Caco-2 (cell line): ENCODE results near the gene DOCK4. TPM values are rescaled to one million over a fixed set of nuclear protein-coding genes. Genes with fewer than 3 reads are reported as not detected.

Experiments used
- BruUV-seq: library from RNA; stranded (reverse); fragments of 400-500 nt; replicated peaks from 2 replicates; lab custom pipeline; 2021; lab: Mats Ljungman, UMichigan
- CTCF ChIA-PET: fragments of 300-600 bp; sonication (Branson Sonifier 250); formaldehyde crosslinking; loops from one replicate; lab custom pipeline; 2022; ENCODE audit warnings: antibody characterized with exemption; lab: Charles Lee
- POLR2A ChIA-PET: fragments of 300-600 bp; sonication (Branson Sonifier 250); formaldehyde crosslinking; loops from one replicate; lab custom pipeline; 2022; ENCODE audit warnings: antibody characterized with exemption; lab: Charles Lee
- DNase-seq, 2 experiments: peaks; one replicate each; pipeline versions ENCODE4 v3.0.0 to v3.0.0-alpha.2; 2020 to 2022
- H3K27me3 ChIP-seq: replicated peaks from 2 replicates; pipeline ENCODE4 v1.6.0; 2011; ENCODE audit warnings: low read length; ENCODE audit not compliant: control insufficient read depth, insufficient read depth
- H3K36me3 ChIP-seq: 2 replicates; pipeline ENCODE4 v1.5.1; 2011; ENCODE audit warnings: low read length; ENCODE audit not compliant: control insufficient read depth, insufficient read depth
- H3K4me1 ChIP-seq: fragments of 250-450 bp; sonication (Bioruptor Pico); 2 replicates; pipeline ENCODE4 v1.5.1; 2020; ENCODE audit warnings: mild to moderate bottlenecking
- H3K4me3 ChIP-seq: 2 replicates; pipeline ENCODE4 v1.5.1; 2011; ENCODE audit warnings: low read depth, mild to moderate bottlenecking, control low read depth, low read length
- H3K9me3 ChIP-seq: fragments of 250-450 bp; sonication (Bioruptor Pico); 2 replicates; pipeline ENCODE4 v1.5.1; 2020; ENCODE audit warnings: mild to moderate bottlenecking, moderate library complexity
- H3K27ac Mint-ChIP-seq: one replicate; pipeline ENCODE4 v1.8.0; 2022; ENCODE audit warnings: mixed read lengths; ENCODE audit not compliant: unreplicated experiment
- H3K27me3 Mint-ChIP-seq: one replicate; pipeline ENCODE4 v1.8.0; 2022; ENCODE audit warnings: mixed read lengths; ENCODE audit not compliant: insufficient read depth, unreplicated experiment
- H3K36me3 Mint-ChIP-seq: one replicate; pipeline ENCODE4 v1.8.0; 2022; ENCODE audit warnings: mild to moderate bottlenecking, mixed read lengths; ENCODE audit not compliant: insufficient read depth, unreplicated experiment
- H3K4me1 Mint-ChIP-seq: one replicate; pipeline ENCODE4 v1.8.0; 2022; ENCODE audit warnings: low read depth, mixed read lengths; ENCODE audit not compliant: unreplicated experiment
- H3K4me3 Mint-ChIP-seq: one replicate; pipeline ENCODE4 v1.8.0; 2022; ENCODE audit warnings: mild to moderate bottlenecking, moderate library complexity, mixed read lengths; ENCODE audit not compliant: unreplicated experiment
- H3K9me3 Mint-ChIP-seq: one replicate; pipeline ENCODE4 v1.8.0; 2022; ENCODE audit warnings: mixed read lengths; ENCODE audit not compliant: unreplicated experiment
- CTCF ChIP-seq, 2 experiments: fragments of 200-600 bp in 1 of 2; IDR thresholded peaks; 1 replicate in 1 of 2; 2 replicates in 1 of 2; pipeline versions ENCODE4 v1.5.1 to v1.8.0; 2011 to 2022; ENCODE audit warnings: antibody characterized with exemption in 1 of 2, control low read depth in 1 of 2, inconsistent platforms in 1 of 2, low read depth in 1 of 2, low read length in 1 of 2, mild to moderate bottlenecking in 1 of 2, moderate library complexity in 1 of 2; ENCODE audit not compliant: insufficient read depth in 1 of 2, severe bottlenecking in 1 of 2, unreplicated experiment in 1 of 2
- intact Hi-C: fragments of 100-400 bp; cut with micrococcal nuclease; formaldehyde crosslinking; loops from one replicate; pipeline ENCODE4 v1.10.0; 2022; ENCODE audit not compliant: unreplicated experiment
- total RNA-seq: library from RNA; stranded (reverse); gene quantifications from 2 replicates; pipeline ENCODE4 v1.2.3, GENCODE V29; 2022

DOCK4 gene
- total RNA-seq, 1 experiment from 2014 or later = 2.0 TPM

- ChIA-PET CTCF (no interaction called here), POLR2A (no interaction called here)
- intact Hi-C loops = loop anchor here (1.0 to 10.0 kb wide), 6 partner anchors 91 to 1141 kb away; no protein-coding TSS in a partner anchor
- Mint-ChIP-seq H3K36me3 (no peaks in the 10 kb centered on the region), H3K9me3 (no peaks in the 10 kb centered on the region), H3K27ac (no peak overlapping the region), H3K4me3 (no peak overlapping the region), H3K4me1 (no peaks in the 10 kb centered on the region), H3K27me3 (no peaks in the 10 kb centered on the region)
- Histone ChIP-seq H3K4me1 (no peaks in the 10 kb centered on the region), H3K36me3 (no peaks in the 10 kb centered on the region), H3K4me3 (no peak overlapping the region), H3K27me3 (no peaks in the 10 kb centered on the region), H3K9me3 (no peaks in the 10 kb centered on the region)
- no TSS peak for BruUV-seq
- peak; percentile 78 to 83 for TF ChIP-seq CTCF (IDR thresholded peaks at IDR 0.05; ENCODE audit: insufficient read depth in 1 of 2, low read depth in 1 of 2, low read length in 1 of 2, severe bottlenecking in 1 of 2, unreplicated experiment in 1 of 2)
- peak; percentile 56 to 72 for DNase-seq
These were observed 470.3 kb downstream of the DOCK4 start for GRCh38 chr7:111735661-111736551.

- CTCF ChIA-PET = no interaction called here
- Histone ChIP-seq H3K9me3 (no peaks in the 10 kb centered on the region), H3K27me3 (no peaks in the 10 kb centered on the region), H3K4me3 (no peak overlapping the region), H3K36me3 (no peaks in the 10 kb centered on the region), H3K4me1 (no peaks in the 10 kb centered on the region)
- Mint-ChIP-seq H3K27ac (no peak overlapping the region), H3K27me3 (no peaks in the 10 kb centered on the region), H3K9me3 (no peaks in the 10 kb centered on the region), H3K4me1 (no peaks in the 10 kb centered on the region), H3K4me3 (no peak overlapping the region), H3K36me3 (no peaks in the 10 kb centered on the region)
- intact Hi-C loops = loop anchor here (1.0 to 10.0 kb wide), 6 partner anchors 90 to 1140 kb away; no protein-coding TSS in a partner anchor
- DNase-seq = no peak
- no TSS peak for BruUV-seq
- POLR2A ChIA-PET = no interaction called here
- no peak for TF ChIP-seq CTCF (IDR thresholded peaks at IDR 0.05; ENCODE audit: insufficient read depth in 1 of 2, low read depth in 1 of 2, low read length in 1 of 2, severe bottlenecking in 1 of 2, unreplicated experiment in 1 of 2)
These were observed 471.1 kb downstream of the DOCK4 start for GRCh38 chr7:111734954-111735660.

- CTCF ChIA-PET = no interaction called here
- BruUV-seq = no TSS peak
- no peaks in the 10 kb centered on the region for H3K9me3 ChIP-seq
- H3K36me3 ChIP-seq = no peaks in the 10 kb centered on the region
- Mint-ChIP-seq H3K27me3 (no peaks in the 10 kb centered on the region), H3K4me1 (no peaks in the 10 kb centered on the region), H3K36me3 (no peaks in the 10 kb centered on the region), H3K4me3 (no peak overlapping the region), H3K27ac (no peak overlapping the region), H3K9me3 (no peaks in the 10 kb centered on the region)
- POLR2A ChIA-PET = no interaction called here
- intact Hi-C loops = loop anchor here (10.0 kb wide), 1 partner anchor 1138 kb away; no protein-coding TSS in a partner anchor
- H3K27me3 ChIP-seq = no peaks in the 10 kb centered on the region
- no peak for TF ChIP-seq CTCF (IDR thresholded peaks at IDR 0.05; ENCODE audit: insufficient read depth in 1 of 2, low read depth in 1 of 2, low read length in 1 of 2, severe bottlenecking in 1 of 2, unreplicated experiment in 1 of 2)
- no peak overlapping the region for H3K4me3 ChIP-seq
- no peaks in the 10 kb centered on the region for H3K4me1 ChIP-seq
- DNase-seq = no peak
These were observed 473.3 kb downstream of the DOCK4 start for GRCh38 chr7:111732923-111733322.
